ENCODE results near the gene PIP4K2B.

DNA sequence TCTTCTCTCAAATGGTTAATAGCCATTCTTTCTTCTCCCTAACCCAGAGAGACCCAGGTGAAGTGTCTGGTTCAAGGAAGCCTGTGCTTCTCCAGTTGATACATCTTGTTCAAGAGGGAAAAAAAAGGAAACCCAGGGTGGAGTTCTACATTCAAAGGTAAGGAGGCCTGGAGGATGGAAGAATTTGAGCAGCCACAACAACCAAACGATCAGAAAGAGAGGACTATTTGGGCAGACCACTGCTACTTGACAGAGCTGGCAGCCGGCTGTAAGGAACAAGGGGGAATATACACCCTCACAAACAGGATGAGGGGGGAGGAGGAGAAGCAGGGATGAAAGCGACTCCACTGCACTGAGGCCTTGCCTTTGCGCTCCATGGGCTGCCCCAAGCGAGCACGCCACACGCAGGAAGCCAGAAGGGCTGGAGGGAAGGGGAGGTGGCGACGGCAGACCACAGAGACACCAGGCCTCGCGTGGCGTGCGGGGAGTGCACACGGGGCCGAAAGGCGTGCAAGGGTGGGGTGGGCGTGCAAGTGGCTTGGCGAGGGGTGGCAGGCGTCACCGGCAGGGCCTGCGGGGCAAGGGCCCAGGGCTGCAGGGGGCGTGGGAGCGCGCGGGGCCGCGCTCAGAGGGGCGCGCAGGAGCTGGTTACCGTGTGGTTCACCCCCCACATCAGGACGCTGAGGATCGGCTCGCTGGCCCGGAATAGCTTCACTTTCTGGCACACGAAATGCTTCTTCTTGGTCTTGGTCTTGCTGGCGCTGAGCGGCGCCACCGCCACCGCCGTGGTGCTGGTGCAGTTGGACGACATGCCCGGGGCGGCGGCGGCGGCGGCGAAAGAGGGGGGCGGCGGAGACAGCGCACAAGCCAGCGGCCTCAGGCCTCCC lies 499 bp downstream of the PIP4K2B start:
- TF ChIP-seq ZFX (CRISPR knock-in tag; IDR thresholded peaks at IDR 0.05): peak; percentile 65
- no peak for TF ChIP-seq ZNF398 (CRISPR knock-in tag; IDR thresholded peaks at IDR 0.05)
- peak in 1 of 3 experiments; percentile 7; a peak in 1 of 6 replicates for TF ChIP-seq CTCF (IDR thresholded peaks at IDR 0.05 in 2 of 3, conservative IDR thresholded peaks at IDR 0.05 in 1 of 3; ENCODE audit: insufficient read depth in 2 of 3, low read depth in 1 of 3, low read length in 3 of 3)
- TF ChIP-seq MYNN (IDR thresholded peaks at IDR 0.05): no peak
- TF ChIP-seq MYNN (CRISPR knock-in tag; IDR thresholded peaks at IDR 0.05): no peak
- no peak for TF ChIP-seq ZZZ3 (IDR thresholded peaks at IDR 0.05)
- TF ChIP-seq POLR2A (conservative IDR thresholded peaks at IDR 0.05): no peak
- 0 out of 4 replicates have a peak, but pooled peaks of 1 of the 2 experiments have one; percentile 4 for TF ChIP-seq FOXK2 (conservative IDR thresholded peaks at IDR 0.05 in 1 of 2, IDR thresholded peaks at IDR 0.05 in 1 of 2; ENCODE audit: low read depth in 2 of 2)
- TF ChIP-seq, protein P1, sequence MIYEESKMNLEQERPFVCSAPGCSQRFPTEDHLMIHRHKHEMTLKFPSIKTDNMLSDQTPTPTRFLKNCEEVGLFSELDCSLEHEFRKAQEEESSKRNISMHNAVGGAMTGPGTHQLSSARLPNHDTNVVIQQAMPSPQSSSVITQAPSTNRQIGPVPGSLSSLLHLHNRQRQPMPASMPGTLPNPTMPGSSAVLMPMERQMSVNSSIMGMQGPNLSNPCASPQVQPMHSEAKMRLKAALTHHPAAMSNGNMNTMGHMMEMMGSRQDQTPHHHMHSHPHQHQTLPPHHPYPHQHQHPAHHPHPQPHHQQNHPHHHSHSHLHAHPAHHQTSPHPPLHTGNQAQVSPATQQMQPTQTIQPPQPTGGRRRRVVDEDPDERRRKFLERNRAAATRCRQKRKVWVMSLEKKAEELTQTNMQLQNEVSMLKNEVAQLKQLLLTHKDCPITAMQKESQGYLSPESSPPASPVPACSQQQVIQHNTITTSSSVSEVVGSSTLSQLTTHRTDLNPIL (CRISPR knock-in tag; IDR thresholded peaks at IDR 0.05): no peak
